D721Med (cell line): Measurements from ENCODE around the gene CDON.

Experiments
- DNase-seq: peaks from one replicate; pipeline ENCODE4 v3.0.0; 2011; ENCODE audit warnings: low spot score; ENCODE audit not compliant: insufficient read length
- FAIRE-seq: peaks from 2 replicates; lab custom pipeline; 2011; peaks lifted over from hg19 to GRCh38; lab: Jason Lieb, UNC
- TF ChIP-seq, protein P1 (sequence below): IDR thresholded peaks from 2 replicates; pipeline ENCODE4 v1.5.1; 2012; ENCODE audit warnings: mild to moderate bottlenecking, control low read depth; ENCODE audit not compliant: insufficient read depth; ENCODE audit errors: missing control alignments

The CDON gene, protein sequence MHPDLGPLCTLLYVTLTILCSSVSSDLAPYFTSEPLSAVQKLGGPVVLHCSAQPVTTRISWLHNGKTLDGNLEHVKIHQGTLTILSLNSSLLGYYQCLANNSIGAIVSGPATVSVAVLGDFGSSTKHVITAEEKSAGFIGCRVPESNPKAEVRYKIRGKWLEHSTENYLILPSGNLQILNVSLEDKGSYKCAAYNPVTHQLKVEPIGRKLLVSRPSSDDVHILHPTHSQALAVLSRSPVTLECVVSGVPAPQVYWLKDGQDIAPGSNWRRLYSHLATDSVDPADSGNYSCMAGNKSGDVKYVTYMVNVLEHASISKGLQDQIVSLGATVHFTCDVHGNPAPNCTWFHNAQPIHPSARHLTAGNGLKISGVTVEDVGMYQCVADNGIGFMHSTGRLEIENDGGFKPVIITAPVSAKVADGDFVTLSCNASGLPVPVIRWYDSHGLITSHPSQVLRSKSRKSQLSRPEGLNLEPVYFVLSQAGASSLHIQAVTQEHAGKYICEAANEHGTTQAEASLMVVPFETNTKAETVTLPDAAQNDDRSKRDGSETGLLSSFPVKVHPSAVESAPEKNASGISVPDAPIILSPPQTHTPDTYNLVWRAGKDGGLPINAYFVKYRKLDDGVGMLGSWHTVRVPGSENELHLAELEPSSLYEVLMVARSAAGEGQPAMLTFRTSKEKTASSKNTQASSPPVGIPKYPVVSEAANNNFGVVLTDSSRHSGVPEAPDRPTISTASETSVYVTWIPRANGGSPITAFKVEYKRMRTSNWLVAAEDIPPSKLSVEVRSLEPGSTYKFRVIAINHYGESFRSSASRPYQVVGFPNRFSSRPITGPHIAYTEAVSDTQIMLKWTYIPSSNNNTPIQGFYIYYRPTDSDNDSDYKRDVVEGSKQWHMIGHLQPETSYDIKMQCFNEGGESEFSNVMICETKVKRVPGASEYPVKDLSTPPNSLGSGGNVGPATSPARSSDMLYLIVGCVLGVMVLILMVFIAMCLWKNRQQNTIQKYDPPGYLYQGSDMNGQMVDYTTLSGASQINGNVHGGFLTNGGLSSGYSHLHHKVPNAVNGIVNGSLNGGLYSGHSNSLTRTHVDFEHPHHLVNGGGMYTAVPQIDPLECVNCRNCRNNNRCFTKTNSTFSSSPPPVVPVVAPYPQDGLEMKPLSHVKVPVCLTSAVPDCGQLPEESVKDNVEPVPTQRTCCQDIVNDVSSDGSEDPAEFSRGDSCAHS (N-terminal part only)

DNA sequence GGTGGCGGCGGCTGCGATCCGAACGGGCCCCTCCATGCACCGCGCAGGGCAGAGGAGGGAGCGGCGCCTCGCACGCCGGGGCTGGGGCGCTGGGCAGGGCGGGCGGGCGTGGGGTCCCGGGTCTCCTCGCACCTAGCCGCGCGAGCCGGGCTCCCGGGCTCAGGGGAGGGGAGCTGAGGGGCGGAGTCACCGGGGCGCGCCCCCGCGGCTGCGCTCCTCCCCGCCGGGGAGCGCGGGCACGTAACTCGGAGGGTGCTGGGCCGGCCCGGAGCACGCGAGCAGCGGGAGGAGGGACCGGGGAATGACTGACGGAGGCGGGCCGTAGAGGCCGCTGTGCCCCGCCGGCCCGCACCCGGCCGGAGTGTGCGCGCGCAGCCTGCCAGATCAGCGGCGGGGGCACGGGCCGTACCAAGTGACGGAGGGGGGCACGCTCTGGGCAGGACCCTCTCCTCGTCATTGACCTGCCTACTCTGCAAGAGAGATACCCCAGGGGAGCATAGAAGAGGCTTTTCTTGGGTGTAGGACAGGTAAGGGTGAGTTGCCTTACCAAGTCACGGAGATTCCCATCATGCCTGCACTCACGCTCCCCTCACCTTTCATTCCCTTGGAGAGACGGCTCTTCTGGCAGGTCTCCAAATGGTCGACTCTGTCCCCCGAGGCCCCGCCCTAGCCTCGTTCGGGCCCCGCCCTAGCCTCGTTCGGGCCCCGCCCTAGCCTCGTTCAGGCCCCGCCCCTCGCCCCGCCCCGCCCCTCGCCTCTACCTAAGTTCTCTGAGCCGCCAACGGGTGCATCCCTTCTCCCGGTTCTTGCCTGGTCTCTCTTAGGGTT lies at the start of gene CDON:
CDON (minus strand) TSS at position 188 of the 828 bp plus-strand sequence. CDS start 39,390 bp downstream, outside the sequence.
- FAIRE-seq, result no peak
- DNase-seq, result peak; percentile 80
- TF ChIP-seq, protein P1, sequence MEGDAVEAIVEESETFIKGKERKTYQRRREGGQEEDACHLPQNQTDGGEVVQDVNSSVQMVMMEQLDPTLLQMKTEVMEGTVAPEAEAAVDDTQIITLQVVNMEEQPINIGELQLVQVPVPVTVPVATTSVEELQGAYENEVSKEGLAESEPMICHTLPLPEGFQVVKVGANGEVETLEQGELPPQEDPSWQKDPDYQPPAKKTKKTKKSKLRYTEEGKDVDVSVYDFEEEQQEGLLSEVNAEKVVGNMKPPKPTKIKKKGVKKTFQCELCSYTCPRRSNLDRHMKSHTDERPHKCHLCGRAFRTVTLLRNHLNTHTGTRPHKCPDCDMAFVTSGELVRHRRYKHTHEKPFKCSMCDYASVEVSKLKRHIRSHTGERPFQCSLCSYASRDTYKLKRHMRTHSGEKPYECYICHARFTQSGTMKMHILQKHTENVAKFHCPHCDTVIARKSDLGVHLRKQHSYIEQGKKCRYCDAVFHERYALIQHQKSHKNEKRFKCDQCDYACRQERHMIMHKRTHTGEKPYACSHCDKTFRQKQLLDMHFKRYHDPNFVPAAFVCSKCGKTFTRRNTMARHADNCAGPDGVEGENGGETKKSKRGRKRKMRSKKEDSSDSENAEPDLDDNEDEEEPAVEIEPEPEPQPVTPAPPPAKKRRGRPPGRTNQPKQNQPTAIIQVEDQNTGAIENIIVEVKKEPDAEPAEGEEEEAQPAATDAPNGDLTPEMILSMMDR, result peak; percentile 5

DNA sequence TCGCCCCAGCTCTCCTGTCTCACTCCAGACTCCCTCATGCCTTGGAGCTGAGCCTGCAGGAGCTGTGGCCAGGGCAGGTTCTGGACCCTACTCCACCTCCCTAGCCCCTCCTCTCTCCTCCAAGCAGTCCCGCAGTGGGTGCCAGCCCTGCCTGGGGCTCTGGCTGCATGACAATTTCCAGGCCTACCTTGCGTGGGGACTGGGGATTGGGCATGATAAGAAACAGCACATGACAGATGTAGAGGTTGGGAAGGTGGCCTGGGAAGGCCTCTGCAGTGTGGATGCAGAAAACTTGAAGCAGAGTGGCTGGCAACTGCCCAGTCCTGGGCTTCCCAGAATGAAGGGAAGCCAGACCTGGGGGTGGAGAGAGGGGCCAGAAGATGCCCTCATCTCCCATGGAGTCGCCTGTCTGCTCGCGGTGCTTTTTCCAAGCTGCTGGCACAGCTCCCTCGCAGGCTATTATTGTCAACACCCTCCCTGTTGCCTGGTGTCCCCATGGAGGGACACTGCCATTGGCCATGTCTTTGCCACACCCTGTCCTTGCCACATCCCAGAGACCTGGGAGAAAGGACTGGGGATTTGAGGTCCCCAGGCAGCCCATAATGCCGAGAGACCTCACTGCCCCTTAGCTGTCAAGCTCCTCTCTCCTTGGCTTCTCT lies 48.9 kb upstream of the CDON start:
- TF ChIP-seq, protein P1, result no peak
- FAIRE-seq (no peak), DNase-seq (no peak)

DNA sequence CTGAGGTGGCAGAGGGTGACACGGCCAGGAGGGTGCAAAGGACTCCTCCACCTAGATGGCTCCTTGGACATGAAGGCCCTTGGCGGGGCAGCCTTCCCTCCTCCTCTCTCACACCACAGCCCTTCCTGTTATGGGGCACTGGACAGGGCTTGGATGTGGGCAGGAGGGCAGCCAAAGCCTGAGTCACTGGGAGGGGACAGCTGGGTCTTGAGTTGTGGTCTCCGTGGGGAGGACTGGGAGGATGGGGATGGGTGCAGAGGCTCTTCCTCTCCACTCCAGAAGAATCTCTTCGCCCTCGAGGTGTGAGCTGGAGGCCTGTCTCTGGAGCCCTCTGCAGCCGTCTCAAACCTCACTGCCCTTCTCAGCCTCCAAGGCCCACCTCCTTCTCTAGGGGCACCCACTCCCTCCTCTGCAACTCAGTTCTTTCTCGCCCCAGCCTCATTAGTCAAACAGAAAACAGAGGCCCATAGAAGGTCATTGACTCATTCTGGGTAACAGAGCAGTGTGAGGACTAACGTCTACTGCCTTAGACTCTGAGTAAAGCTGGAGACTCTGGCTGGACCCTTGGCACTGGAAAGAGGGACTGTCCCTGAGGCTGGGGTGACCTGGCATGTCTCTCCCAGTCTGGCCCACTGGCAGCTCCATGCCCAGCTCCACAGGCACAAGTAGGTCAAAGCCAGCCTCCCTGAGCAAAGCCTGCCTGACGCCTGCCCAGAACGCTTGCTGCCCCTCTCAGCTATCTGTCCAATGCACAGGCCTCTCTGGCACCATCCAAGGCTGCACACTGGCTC lies 47.5 kb upstream of the CDON start:
- DNase-seq (no peak), FAIRE-seq (no peak)
- TF ChIP-seq, protein P1, result no peak

DNA sequence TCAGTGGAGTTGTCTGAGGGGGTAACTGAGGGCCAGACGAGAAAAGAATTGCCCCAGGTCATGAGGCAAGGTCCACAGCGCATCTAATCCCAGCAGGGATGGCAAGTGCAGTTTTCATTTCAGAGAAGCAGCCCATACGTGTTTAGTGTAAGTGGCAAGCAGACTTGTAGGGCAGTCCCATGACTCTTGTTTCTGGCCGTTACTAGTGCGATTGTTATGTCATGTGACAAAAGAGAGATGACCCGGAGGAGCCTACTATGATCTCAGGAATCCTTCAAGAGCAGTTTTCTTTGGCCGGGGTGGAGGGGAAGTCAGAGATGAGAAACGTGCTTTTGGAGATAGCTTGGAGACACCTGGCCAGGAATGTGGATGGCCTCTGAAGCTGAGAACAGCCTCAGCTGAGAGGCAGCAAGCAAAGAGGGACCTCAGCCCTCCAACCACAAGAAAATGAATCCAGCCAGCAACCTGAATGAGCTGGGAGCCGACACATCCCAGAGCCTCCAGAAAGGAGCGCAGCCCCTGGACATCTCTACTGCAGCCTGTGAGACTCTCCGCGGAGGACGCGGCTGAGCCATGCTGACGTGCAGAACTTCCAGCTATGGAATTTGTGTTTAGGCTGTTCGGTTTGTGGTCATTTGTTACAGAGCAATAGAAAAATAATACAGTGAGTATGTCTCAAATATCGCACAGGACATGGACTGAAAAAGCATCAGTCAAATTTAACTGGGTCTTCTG lies 44.1 kb upstream of the CDON start:
- FAIRE-seq, result no peak
- TF ChIP-seq, protein P1, result no peak

DNA sequence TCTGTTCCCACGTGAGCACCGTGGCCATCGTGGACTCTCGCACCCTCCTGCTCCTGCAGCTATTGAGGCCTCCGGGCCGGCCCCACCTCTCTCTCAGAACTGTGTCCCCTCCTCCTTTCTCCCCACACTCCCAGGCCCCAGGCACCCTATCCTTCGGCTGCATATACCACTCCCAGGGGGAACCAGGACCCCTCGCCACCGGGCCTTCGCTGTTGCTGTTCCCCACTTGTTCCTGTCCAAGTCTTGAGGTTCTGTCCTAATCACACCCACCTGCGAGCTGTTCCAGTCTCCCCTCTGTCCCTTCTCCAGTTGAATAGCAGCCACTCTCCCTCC lies 43.0 kb upstream of the CDON start:
- FAIRE-seq, result no peak
- no peak for DNase-seq

More for the DNA sequence above, 44.1 kb upstream of the CDON start:
- no peak for DNase-seq

More for the DNA sequence above, 43.0 kb upstream of the CDON start:
- TF ChIP-seq, protein P1, result no peak
